Tongue (tissue), 2 donors: ENCODE results near the gene INA. TPM values are rescaled to one million over a fixed set of nuclear protein-coding genes. Genes with fewer than 3 reads are reported as not detected.

Experiments
- small RNA-seq: library from RNA; depleted of rRNA; stranded (forward); fragments of <200 nt; gene quantifications from one replicate; pipeline ENCODE3, GENCODE V24; 2014; ENCODE audit warnings: low replicate concordance
- total RNA-seq: library from RNA; depleted of rRNA; stranded (reverse); fragments of >200 nt; gene quantifications from one replicate; pipeline ENCODE4 v1.2.3, GENCODE V29; 2014

Gene INA
- total RNA-seq, 1 donor from 2014 or later: 1.0 TPM

Small RNA genes lying within 50 kb of the gene (small RNA-seq; reads per million reads assigned to genes)
- gene RNU11-3P: not detected

Other genes starting within 250 kb of the INA start
- gene NT5C2, start 83.9 kb upstream of the INA start, total RNA-seq: 154 TPM
- not detected for gene RPEL1, start 31.3 kb upstream of the INA start, total RNA-seq
- 13.7 TPM for gene PCGF6, start 74.0 kb downstream of the INA start, total RNA-seq
- gene TAF5, start 90.8 kb downstream of the INA start, total RNA-seq: 4.1 TPM
- 102 TPM for gene ATP5MK, start 119.3 kb downstream of the INA start, total RNA-seq
- 36.0 TPM for gene PDCD11, start 119.5 kb downstream of the INA start, total RNA-seq
- 10.1 TPM for gene CALHM2, start 175.2 kb downstream of the INA start, total RNA-seq
- 0.10 TPM for gene CALHM1, start 181.8 kb downstream of the INA start, total RNA-seq
- not detected for gene CALHM3, start 202.1 kb downstream of the INA start, total RNA-seq
- gene NEURL1, start 216.6 kb downstream of the INA start, total RNA-seq: 46.2 TPM